K562 (cell line): ENCODE results near the gene CAPN2. TPM values are rescaled to one million over a fixed set of nuclear protein-coding genes. Genes with fewer than 3 reads are reported as not detected.
A peak's percentile ranks its signal among the peaks of the same experiment; 100 is the strongest.

Experiments used
- ARID1B ChIP-seq: fragments of 450-650 bp; IDR thresholded peaks from 2 replicates; pipeline ENCODE4 v1.6.1; 2016; ENCODE audit warnings: antibody characterized with exemption, mild to moderate bottlenecking, inconsistent platforms
- ATF1 ChIP-seq, 2 experiments: fragments of 450-650 bp in 1 of 2; IDR thresholded peaks; 2 replicates each; pipeline ENCODE4 v1.6.1; 2016; ENCODE audit warnings: missing compliant biosample characterization in 1 of 2, missing genetic modification characterization in 1 of 2
- E2F4 ChIP-seq: sonication (generic); formaldehyde crosslinking; IDR thresholded peaks from 2 replicates; pipeline ENCODE4 v1.8.0; 2022; ENCODE audit warnings: mild to moderate bottlenecking, low read depth, missing genetic modification reagents
- FOS ChIP-seq: IDR thresholded peaks from 3 replicates; pipeline ENCODE4 v1.6.1; 2011; ENCODE audit not compliant: insufficient read length; ENCODE audit errors: extremely low read depth
- FOXP1 ChIP-seq: sonication (generic); formaldehyde crosslinking; IDR thresholded peaks from 2 replicates; pipeline ENCODE4 v1.8.0; 2022; ENCODE audit warnings: mild to moderate bottlenecking, missing genetic modification reagents
- GTF2E2 ChIP-seq: fragments of 200-800 bp; sonication (Bioruptor generic); IDR thresholded peaks from 2 replicates; pipeline ENCODE4 v1.6.1; 2016; ENCODE audit warnings: missing genetic modification characterization, missing compliant biosample characterization
- MAZ ChIP-seq, 2 experiments: fragments of 450-650 bp in 1 of 2; sonication (generic) in 1 of 2; formaldehyde crosslinking; IDR thresholded peaks in 1 of 2; conservative IDR thresholded peaks in 1 of 2; 2 replicates each; pipeline versions ENCODE4 v1.4.0 to v1.5.0; 2020; ENCODE audit warnings: mild to moderate bottlenecking in 1 of 2, missing genetic modification reagents in 1 of 2
- MEIS2 ChIP-seq: fragments of 450-650 bp; IDR thresholded peaks from 2 replicates; pipeline ENCODE4 v1.6.1; 2014; ENCODE audit warnings: mild to moderate bottlenecking; ENCODE audit not compliant: partially characterized antibody
- MTF1 ChIP-seq: fragments of 250-450 bp; sonication (Bioruptor Pico); IDR thresholded peaks from 2 replicates; pipeline ENCODE4 v1.9.0; 2021; ENCODE audit warnings: moderate library complexity, mild to moderate bottlenecking, inconsistent platforms, borderline replicate concordance
- POU5F1 ChIP-seq: fragments of 150-350 bp; IDR thresholded peaks from 2 replicates; pipeline ENCODE4 v1.6.1; 2014; ENCODE audit warnings: borderline replicate concordance, low read length, low read depth, mild to moderate bottlenecking; ENCODE audit not compliant: partially characterized antibody
- RAD21 ChIP-seq, 2 experiments: fragments of 250-450 bp in 1 of 2; fragments of 450-650 bp in 1 of 2; sonication (Bioruptor Pico) in 1 of 2; formaldehyde crosslinking in 1 of 2; IDR thresholded peaks in 1 of 2; conservative IDR thresholded peaks in 1 of 2; 2 replicates each; pipeline versions ENCODE4 v1.4.0 to v1.8.0; 2020 to 2022; ENCODE audit warnings: mild to moderate bottlenecking in 2 of 2, moderate library complexity in 1 of 2
- RBM22 ChIP-seq: fragments of 200-400 bp; formaldehyde crosslinking; IDR thresholded peaks from 2 replicates; pipeline ENCODE4 v1.6.1; 2018; ENCODE audit warnings: low read length, low read depth; ENCODE audit not compliant: poor library complexity, severe bottlenecking
- RCOR1 ChIP-seq, 2 experiments: IDR thresholded peaks; 2 replicates each; pipeline ENCODE4 v1.6.1; 2012; ENCODE audit warnings: low read depth in 2 of 2, low read length in 2 of 2, borderline replicate concordance in 1 of 2, improper control_type of control experiment in 1 of 2
- SLC30A9 ChIP-seq: fragments of 250-450 bp; sonication (Bioruptor Pico); IDR thresholded peaks from 2 replicates; pipeline ENCODE4 v1.8.0; 2022; ENCODE audit warnings: mild to moderate bottlenecking, moderate library complexity
- THRB ChIP-seq: fragments of 450-650 bp; formaldehyde crosslinking; conservative IDR thresholded peaks from 2 replicates; pipeline ENCODE4 v1.4.0; 2022; ENCODE audit warnings: mild to moderate bottlenecking, missing genetic modification characterization
- ZBTB17 ChIP-seq: fragments of 450-650 bp; formaldehyde crosslinking; IDR thresholded peaks from 2 replicates; pipeline ENCODE4 v1.4.0; 2020; ENCODE audit warnings: mild to moderate bottlenecking
- ZBTB2 ChIP-seq: fragments of 450-650 bp; IDR thresholded peaks from 2 replicates; pipeline ENCODE4 v1.6.1; 2016; ENCODE audit warnings: antibody characterized with exemption
- ZNF121 ChIP-seq: sonication (generic); formaldehyde crosslinking; conservative IDR thresholded peaks from 2 replicates; pipeline ENCODE4 v1.8.0; 2022; ENCODE audit warnings: missing genetic modification reagents
- ZNF134 ChIP-seq: fragments of 250-450 bp; sonication (Bioruptor Pico); conservative IDR thresholded peaks from 2 replicates; pipeline ENCODE4 v1.4.0; 2020
- ZNF143 ChIP-seq: sonication (generic); formaldehyde crosslinking; IDR thresholded peaks from 2 replicates; pipeline ENCODE4 v1.9.0; 2022; ENCODE audit warnings: mild to moderate bottlenecking, missing genetic modification reagents
- ZNF146 ChIP-seq: IDR thresholded peaks from one replicate; pipeline ENCODE4 v1.6.1; 2018; ENCODE audit warnings: missing compliant biosample characterization; ENCODE audit not compliant: unreplicated experiment
- ZNF655 ChIP-seq: fragments of 250-450 bp; sonication (Bioruptor Pico); IDR thresholded peaks from 2 replicates; pipeline ENCODE4 v1.5.0; 2021
- polyA plus RNA-seq, 8 experiments: library from polyadenylated mRNA; depleted of rRNA in 4 of 8; stranded (reverse) in 5 of 8; unstranded in 3 of 8; fragments of >200 nt; fragmentation: Nextera tagmentation in 2 of 8; fragmentation: Illumina TruSeq in 1 of 8; extraction: Ambion mirVana in 2 of 8; extraction: Trizol in 1 of 8; gene quantifications; 2 replicates each; pipeline versions ENCODE4 v1.2.1 to v1.2.3, GENCODE V29; 2011 to 2014; ENCODE audit warnings: inconsistent platforms in 1 of 8, missing spikeins in 1 of 8
- total RNA-seq, 7 experiments: library from RNA; depleted of rRNA in 6 of 7; stranded (reverse); fragments of >200 nt in 6 of 7; fragmentation: Illumina TruSeq in 2 of 7; extraction: Trizol in 2 of 7; gene quantifications; 2 replicates each; pipeline versions ENCODE4 v1.2.1 to v1.2.3, GENCODE V29; 2011 to 2021; ENCODE audit warnings: low replicate concordance in 1 of 7

Gene CAPN2
- total and polyA plus RNA-seq, 9 of the 15 experiments (the other 6 are each of a cell fraction or from before 2014, with no cell fraction given) = 24.6 to 157 (median 101) TPM

GRCh38 chr1:223726380-223727001 is 14.2 kb downstream of the CAPN2 start (continued):
- TF ChIP-seq ZNF143 (CRISPR knock-in tag) (0 out of 2 replicates have a peak, but pooled peaks have one; percentile 39), GTF2E2 (tag) (no peak), RBM22 (no peak), FOXP1 (CRISPR knock-in tag) (0 out of 2 replicates have a peak, but pooled peaks have one; percentile 29), ZNF121 (CRISPR knock-in tag) (no peak), SLC30A9 (CRISPR knock-in tag) (no peak), ZNF146 (CRISPR knock-in tag) (no peak), ATF1 (CRISPR knock-in tag; IDR thresholded peaks at IDR 0.05) (no peak), ATF1 (tag; IDR thresholded peaks at IDR 0.05) (peak; percentile 38; the same call in 1 of the 2 replicates), ZNF134 (CRISPR knock-in tag) (no peak), MEIS2 (peak; percentile 6), FOS (peak; percentile 73), THRB (CRISPR knock-in tag) (0 out of 2 replicates have a peak, but pooled peaks have one; percentile 21), ZBTB2 (peak; percentile 63; the same call in 1 of the 2 replicates), POU5F1 (no peak), ARID1B (peak; percentile 78), ZNF655 (no peak), E2F4 (CRISPR knock-in tag) (no peak), RCOR1 (IDR thresholded peaks at IDR 0.05; ENCODE audit: borderline replicate concordance in 1 of 2, low read depth in 2 of 2, low read length in 2 of 2) (peak in 1 of 2 experiments; percentile 39; a peak in 2 of 4 replicates), MTF1 (no peak), ZBTB17 (CRISPR knock-in tag) (0 out of 2 replicates have a peak, but pooled peaks have one; percentile 34), RAD21 (CRISPR knock-in tag; conservative IDR thresholded peaks at IDR 0.05 in 1 of 2, IDR thresholded peaks at IDR 0.05 in 1 of 2) (peak in 1 of 2 experiments; percentile 24; a peak in 1 of 4 replicates), MAZ (CRISPR knock-in tag; conservative IDR thresholded peaks at IDR 0.05 in 1 of 2, IDR thresholded peaks at IDR 0.05 in 1 of 2) (0 out of 4 replicates have a peak, but pooled peaks of 1 of the 2 experiments have one; percentile 58)
